Caco-2 (cell line): ENCODE measurements around the gene DIP2A. TPM values are rescaled to one million over a fixed set of nuclear protein-coding genes. Genes with fewer than 3 reads are reported as not detected.

Experiments
- BruUV-seq: library from RNA; stranded (reverse); fragments of 400-500 nt; replicated peaks from 2 replicates; lab custom pipeline; 2021; lab: Mats Ljungman, UMichigan
- CTCF ChIA-PET: fragments of 300-600 bp; sonication (Branson Sonifier 250); formaldehyde crosslinking; loops from one replicate; lab custom pipeline; 2022; ENCODE audit warnings: antibody characterized with exemption; lab: Charles Lee
- POLR2A ChIA-PET: fragments of 300-600 bp; sonication (Branson Sonifier 250); formaldehyde crosslinking; loops from one replicate; lab custom pipeline; 2022; ENCODE audit warnings: antibody characterized with exemption; lab: Charles Lee
- DNase-seq, 2 experiments: peaks; one replicate each; pipeline versions ENCODE4 v3.0.0 to v3.0.0-alpha.2; 2020 to 2022
- H3K27me3 ChIP-seq: replicated peaks from 2 replicates; pipeline ENCODE4 v1.6.0; 2011; ENCODE audit warnings: low read length; ENCODE audit not compliant: control insufficient read depth, insufficient read depth
- H3K36me3 ChIP-seq: 2 replicates; pipeline ENCODE4 v1.5.1; 2011; ENCODE audit warnings: low read length; ENCODE audit not compliant: control insufficient read depth, insufficient read depth
- H3K4me1 ChIP-seq: fragments of 250-450 bp; sonication (Bioruptor Pico); 2 replicates; pipeline ENCODE4 v1.5.1; 2020; ENCODE audit warnings: mild to moderate bottlenecking
- H3K4me3 ChIP-seq: 2 replicates; pipeline ENCODE4 v1.5.1; 2011; ENCODE audit warnings: low read depth, mild to moderate bottlenecking, control low read depth, low read length
- H3K9me3 ChIP-seq: fragments of 250-450 bp; sonication (Bioruptor Pico); 2 replicates; pipeline ENCODE4 v1.5.1; 2020; ENCODE audit warnings: mild to moderate bottlenecking, moderate library complexity
- H3K27ac Mint-ChIP-seq: one replicate; pipeline ENCODE4 v1.8.0; 2022; ENCODE audit warnings: mixed read lengths; ENCODE audit not compliant: unreplicated experiment
- H3K27me3 Mint-ChIP-seq: one replicate; pipeline ENCODE4 v1.8.0; 2022; ENCODE audit warnings: mixed read lengths; ENCODE audit not compliant: insufficient read depth, unreplicated experiment
- H3K36me3 Mint-ChIP-seq: one replicate; pipeline ENCODE4 v1.8.0; 2022; ENCODE audit warnings: mild to moderate bottlenecking, mixed read lengths; ENCODE audit not compliant: insufficient read depth, unreplicated experiment
- H3K4me1 Mint-ChIP-seq: one replicate; pipeline ENCODE4 v1.8.0; 2022; ENCODE audit warnings: low read depth, mixed read lengths; ENCODE audit not compliant: unreplicated experiment
- H3K4me3 Mint-ChIP-seq: one replicate; pipeline ENCODE4 v1.8.0; 2022; ENCODE audit warnings: mild to moderate bottlenecking, moderate library complexity, mixed read lengths; ENCODE audit not compliant: unreplicated experiment
- H3K9me3 Mint-ChIP-seq: one replicate; pipeline ENCODE4 v1.8.0; 2022; ENCODE audit warnings: mixed read lengths; ENCODE audit not compliant: unreplicated experiment
- intact Hi-C: fragments of 100-400 bp; cut with micrococcal nuclease; formaldehyde crosslinking; loops from one replicate; pipeline ENCODE4 v1.10.0; 2022; ENCODE audit not compliant: unreplicated experiment
- total RNA-seq: library from RNA; stranded (reverse); gene quantifications from 2 replicates; pipeline ENCODE4 v1.2.3, GENCODE V29; 2022
- TF ChIP-seq, protein P1 (sequence below), 2 experiments: fragments of 200-600 bp in 1 of 2; IDR thresholded peaks; 1 replicate in 1 of 2; 2 replicates in 1 of 2; pipeline versions ENCODE4 v1.5.1 to v1.8.0; 2011 to 2022; ENCODE audit warnings: antibody characterized with exemption in 1 of 2, control low read depth in 1 of 2, inconsistent platforms in 1 of 2, low read depth in 1 of 2, low read length in 1 of 2, mild to moderate bottlenecking in 1 of 2, moderate library complexity in 1 of 2; ENCODE audit not compliant: insufficient read depth in 1 of 2, severe bottlenecking in 1 of 2, unreplicated experiment in 1 of 2

The DIP2A gene
- total RNA-seq, 1 experiment from 2014 or later, result 44.6 TPM

- Mint-ChIP-seq H3K9me3 (no peaks in the 10 kb centered on the region), H3K4me3 (no peak overlapping the region), H3K27ac (no peak overlapping the region), H3K27me3 (no peaks in the 10 kb centered on the region), H3K4me1 (no peaks in the 10 kb centered on the region), H3K36me3 (peaks cover 42% of the 10 kb centered on the region)
- no peak overlapping the region for H3K4me3 ChIP-seq
- DNase-seq, result no peak
- intact Hi-C loops, result no loop called here
- no peaks in the 10 kb centered on the region for H3K9me3 ChIP-seq
- TF ChIP-seq, protein P1, sequence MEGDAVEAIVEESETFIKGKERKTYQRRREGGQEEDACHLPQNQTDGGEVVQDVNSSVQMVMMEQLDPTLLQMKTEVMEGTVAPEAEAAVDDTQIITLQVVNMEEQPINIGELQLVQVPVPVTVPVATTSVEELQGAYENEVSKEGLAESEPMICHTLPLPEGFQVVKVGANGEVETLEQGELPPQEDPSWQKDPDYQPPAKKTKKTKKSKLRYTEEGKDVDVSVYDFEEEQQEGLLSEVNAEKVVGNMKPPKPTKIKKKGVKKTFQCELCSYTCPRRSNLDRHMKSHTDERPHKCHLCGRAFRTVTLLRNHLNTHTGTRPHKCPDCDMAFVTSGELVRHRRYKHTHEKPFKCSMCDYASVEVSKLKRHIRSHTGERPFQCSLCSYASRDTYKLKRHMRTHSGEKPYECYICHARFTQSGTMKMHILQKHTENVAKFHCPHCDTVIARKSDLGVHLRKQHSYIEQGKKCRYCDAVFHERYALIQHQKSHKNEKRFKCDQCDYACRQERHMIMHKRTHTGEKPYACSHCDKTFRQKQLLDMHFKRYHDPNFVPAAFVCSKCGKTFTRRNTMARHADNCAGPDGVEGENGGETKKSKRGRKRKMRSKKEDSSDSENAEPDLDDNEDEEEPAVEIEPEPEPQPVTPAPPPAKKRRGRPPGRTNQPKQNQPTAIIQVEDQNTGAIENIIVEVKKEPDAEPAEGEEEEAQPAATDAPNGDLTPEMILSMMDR (IDR thresholded peaks at IDR 0.05; ENCODE audit: insufficient read depth in 1 of 2, low read depth in 1 of 2, low read length in 1 of 2, severe bottlenecking in 1 of 2, unreplicated experiment in 1 of 2), result no peak
- BruUV-seq, result no TSS peak
- H3K27me3 ChIP-seq, result no peaks in the 10 kb centered on the region
- CTCF ChIA-PET, result no interaction called here
- H3K4me1 ChIP-seq, result no peaks in the 10 kb centered on the region
- H3K36me3 ChIP-seq, result no peaks in the 10 kb centered on the region
- POLR2A ChIA-PET, result no interaction called here
Measured at GRCh38 chr21:46416551-46416950, 42.1 kb upstream of the DIP2A start.

- Mint-ChIP-seq H3K4me1 (no peaks in the 10 kb centered on the region), H3K27me3 (no peaks in the 10 kb centered on the region), H3K27ac (no peak overlapping the region), H3K9me3 (no peaks in the 10 kb centered on the region), H3K36me3 (peaks cover 46% of the 10 kb centered on the region), H3K4me3 (no peak overlapping the region)
- DNase-seq, result no peak
- Histone ChIP-seq H3K9me3 (no peaks in the 10 kb centered on the region), H3K4me1 (no peaks in the 10 kb centered on the region), H3K36me3 (no peaks in the 10 kb centered on the region), H3K4me3 (no peak overlapping the region), H3K27me3 (no peaks in the 10 kb centered on the region)
- CTCF ChIA-PET, result no interaction called here
- intact Hi-C loops, result no loop called here
- TF ChIP-seq, protein P1 (IDR thresholded peaks at IDR 0.05; ENCODE audit: insufficient read depth in 1 of 2, low read depth in 1 of 2, low read length in 1 of 2, severe bottlenecking in 1 of 2, unreplicated experiment in 1 of 2), result no peak
- no TSS peak for BruUV-seq
- POLR2A ChIA-PET, result no interaction called here
Measured at GRCh38 chr21:46418265-46418946, 40.3 kb upstream of the DIP2A start.

DNA sequence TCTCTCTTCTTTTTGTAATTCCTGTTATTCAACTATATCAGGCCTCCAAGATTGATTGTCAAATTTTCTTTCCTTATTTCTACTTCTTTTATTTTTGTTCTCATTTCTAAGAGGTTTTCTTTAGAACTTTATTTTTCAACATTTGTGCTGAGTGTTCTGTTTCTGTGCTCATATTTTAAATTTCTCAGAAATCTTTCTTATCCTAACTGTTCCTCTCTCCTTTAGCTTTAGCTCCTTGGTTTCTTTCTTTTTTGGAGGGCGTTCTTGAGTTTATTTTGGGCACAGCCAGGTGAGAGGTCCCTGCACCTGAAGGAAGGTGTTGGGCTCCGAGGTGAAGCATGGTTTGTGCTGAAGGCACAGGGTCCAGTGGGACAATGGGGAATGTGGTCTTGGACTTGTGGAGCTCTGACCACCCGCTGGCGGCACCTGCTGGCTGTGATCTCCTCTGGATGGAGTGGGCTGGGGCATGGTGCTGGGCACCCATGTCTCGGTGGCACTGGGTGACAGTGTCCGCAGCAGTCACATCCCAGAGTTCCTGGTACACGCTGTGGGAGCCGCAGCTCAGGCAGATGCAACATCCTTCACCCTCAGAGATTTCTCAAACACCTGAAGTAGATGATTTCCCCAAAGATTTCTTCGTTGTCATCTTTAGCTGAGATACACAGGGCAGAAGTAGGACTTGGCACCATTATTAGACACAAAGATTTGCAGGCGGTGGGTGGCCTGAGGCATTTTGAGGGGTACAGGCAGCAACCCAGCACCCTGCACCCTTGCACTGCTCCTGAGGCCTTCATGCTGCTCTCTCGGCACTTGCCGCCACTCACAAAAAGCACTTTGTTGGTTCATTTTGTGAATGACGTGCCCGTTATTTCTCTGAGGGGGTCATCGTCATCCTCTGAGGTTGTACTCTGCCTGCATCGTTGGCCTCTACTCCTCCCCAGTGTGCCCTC is 38.2 kb upstream of the DIP2A start:
- Mint-ChIP-seq H3K27ac (no peak overlapping the region), H3K4me3 (no peak overlapping the region), H3K9me3 (no peaks in the 10 kb centered on the region), H3K4me1 (no peaks in the 10 kb centered on the region), H3K36me3 (peaks cover 48% of the 10 kb centered on the region), H3K27me3 (no peaks in the 10 kb centered on the region)
- DNase-seq, result no peak
- POLR2A ChIA-PET, result no interaction called here
- no peaks in the 10 kb centered on the region for H3K36me3 ChIP-seq
- intact Hi-C loops, result no loop called here
- no TSS peak for BruUV-seq
- no peaks in the 10 kb centered on the region for H3K4me1 ChIP-seq
- H3K4me3 ChIP-seq, result no peak overlapping the region
- TF ChIP-seq, protein P1 (IDR thresholded peaks at IDR 0.05; ENCODE audit: insufficient read depth in 1 of 2, low read depth in 1 of 2, low read length in 1 of 2, severe bottlenecking in 1 of 2, unreplicated experiment in 1 of 2), result no peak
- CTCF ChIA-PET, result no interaction called here
- H3K27me3 ChIP-seq, result no peaks in the 10 kb centered on the region
- no peaks in the 10 kb centered on the region for H3K9me3 ChIP-seq
